Activated CD4-positive, alpha-beta T cell treated with anti-CD3 and anti-CD28 coated beads, Interleukin-2, amount 10 ng/mL, durations not matched to agents 7 days and 5 days (primary cell): ENCODE measurements around the gene IL17RD. TPM values are rescaled to one million over a fixed set of nuclear protein-coding genes. Genes with fewer than 3 reads are reported as not detected.

Experiments used
- CTCF ChIA-PET: fragments of 350-600 bp; sonication (Branson Sonifier 250); formaldehyde crosslinking; loops from one replicate; lab custom pipeline; 2021; ENCODE audit warnings: antibody characterized with exemption; lab: Charles Lee
- POLR2A ChIA-PET: fragments of 350-600 bp; sonication (Branson Sonifier 250); formaldehyde crosslinking; loops from one replicate; lab custom pipeline; 2021; ENCODE audit warnings: antibody characterized with exemption; lab: Charles Lee
- DNase-seq: peaks from one replicate; pipeline ENCODE4 v3.0.0-alpha.2; 2020
- H3K27ac Mint-ChIP-seq: one replicate; pipeline ENCODE4 v1.8.0; 2021; ENCODE audit warnings: mild to moderate bottlenecking, moderate library complexity, mixed read lengths
- H3K27me3 Mint-ChIP-seq: one replicate; pipeline ENCODE4 v1.8.0; 2021; ENCODE audit warnings: mixed read lengths
- H3K36me3 Mint-ChIP-seq: one replicate; pipeline ENCODE4 v1.8.0; 2021; ENCODE audit warnings: low read depth, mixed read lengths
- H3K4me1 Mint-ChIP-seq: one replicate; pipeline ENCODE4 v1.8.0; 2021; ENCODE audit warnings: mixed read lengths
- H3K4me3 Mint-ChIP-seq: one replicate; pipeline ENCODE4 v1.8.0; 2021; ENCODE audit warnings: mild to moderate bottlenecking, moderate library complexity, mixed read lengths
- H3K9me3 Mint-ChIP-seq: one replicate; pipeline ENCODE4 v1.8.0; 2021; ENCODE audit warnings: mixed read lengths
- total RNA-seq, 2 experiments: library from RNA; stranded (reverse); gene quantifications; one replicate each; pipeline ENCODE4 v1.2.3, GENCODE V29; 2021

The IL17RD gene
- total RNA-seq, 2 experiments from 2014 or later, result not detected

- H3K36me3 Mint-ChIP-seq, result no peaks in the 10 kb centered on the region
- peaks cover 2% of the 10 kb centered on the region for H3K4me1 Mint-ChIP-seq
- H3K27me3 Mint-ChIP-seq, result peaks cover 21% of the 10 kb centered on the region
- H3K9me3 Mint-ChIP-seq, result no peaks in the 10 kb centered on the region
- H3K4me3 Mint-ChIP-seq, result no peak overlapping the region
- ChIA-PET POLR2A (no interaction called here), CTCF (interaction anchor here (0.7 to 1.9 kb wide), 3 partner anchors 9 to 44 kb away, joined by 3 to 6 read pairs (median 3); no protein-coding TSS in a partner anchor)
- no peak overlapping the region for H3K27ac Mint-ChIP-seq
- DNase-seq, result no peak
Measured at GRCh38 chr3:57135964-57136719, 29.0 kb downstream of the IL17RD start.

DNA sequence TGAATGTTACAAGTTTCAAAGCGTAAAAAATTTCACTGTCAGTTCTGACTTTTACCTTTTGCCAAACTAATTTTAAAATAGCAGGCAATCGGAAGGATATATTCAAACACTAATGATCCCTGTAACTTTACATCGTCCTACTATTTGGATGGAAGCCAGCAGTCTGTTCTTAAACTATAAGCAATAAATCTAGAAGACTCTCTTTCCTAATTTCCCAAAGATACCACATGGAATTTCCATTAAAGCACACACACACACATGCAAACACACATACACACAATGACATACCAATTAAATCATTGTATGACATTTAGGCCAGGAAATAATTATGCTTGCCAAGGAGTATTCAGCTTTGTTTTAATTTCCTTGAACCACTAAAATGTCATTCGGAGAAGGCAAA is 32.0 kb downstream of the IL17RD start:
- ChIA-PET CTCF (no interaction called here), POLR2A (no interaction called here)
- Mint-ChIP-seq H3K27ac (no peak overlapping the region), H3K9me3 (no peaks in the 10 kb centered on the region), H3K4me3 (no peak overlapping the region), H3K27me3 (peaks cover 15% of the 10 kb centered on the region), H3K36me3 (no peaks in the 10 kb centered on the region), H3K4me1 (peaks cover 12% of the 10 kb centered on the region)
- DNase-seq, result no peak

DNA sequence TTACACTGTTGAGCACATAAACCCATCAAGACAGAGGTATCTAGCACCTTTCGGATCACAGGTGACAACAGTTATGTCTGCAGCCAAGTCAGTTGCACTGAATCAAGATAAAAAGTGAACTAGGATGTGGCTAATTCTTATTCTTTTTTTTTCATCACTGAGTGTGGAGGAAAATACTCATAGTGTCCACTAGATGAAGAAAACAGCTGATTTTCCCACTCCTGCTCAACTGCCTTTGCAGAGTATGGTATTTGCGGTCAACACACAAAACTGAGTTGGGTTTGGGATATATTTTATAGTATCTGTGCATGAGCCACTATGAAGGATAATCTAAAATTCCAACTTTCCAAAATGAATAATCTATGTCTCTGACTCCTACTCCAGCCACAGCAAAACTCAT is 32.5 kb downstream of the IL17RD start:
- H3K27ac Mint-ChIP-seq, result no peak overlapping the region
- CTCF ChIA-PET, result no interaction called here
- DNase-seq, result no peak

DNA sequence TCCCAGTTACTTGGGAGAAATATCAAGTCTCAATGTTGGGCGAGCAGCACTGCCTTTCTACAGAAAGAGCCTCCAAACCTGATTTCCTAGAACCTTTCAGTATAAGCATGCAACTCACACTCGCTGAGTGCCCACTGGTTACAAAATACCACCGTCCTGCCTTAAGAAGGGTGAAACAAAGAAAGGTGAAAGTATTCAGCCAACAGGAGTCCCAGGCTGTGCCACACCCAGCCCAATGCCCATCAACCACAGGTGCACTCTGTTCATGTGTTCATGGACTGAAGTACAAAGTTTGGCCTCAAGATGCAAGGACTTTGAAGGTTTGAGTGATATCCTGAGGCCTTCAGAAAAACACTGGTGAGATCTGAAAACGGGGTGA is 34.0 kb downstream of the IL17RD start:
- DNase-seq, result no peak
- H3K9me3 Mint-ChIP-seq, result no peaks in the 10 kb centered on the region
- no peak overlapping the region for H3K4me3 Mint-ChIP-seq
- H3K27me3 Mint-ChIP-seq, result peaks cover 7% of the 10 kb centered on the region
- H3K36me3 Mint-ChIP-seq, result no peaks in the 10 kb centered on the region
- H3K4me1 Mint-ChIP-seq, result peaks cover 12% of the 10 kb centered on the region
- no peak overlapping the region for H3K27ac Mint-ChIP-seq
- ChIA-PET CTCF (interaction anchor here (0.6 to 1.1 kb wide), 2 partner anchors 10 to 437 kb away, joined by 3 read pairs; no protein-coding TSS in a partner anchor), POLR2A (no interaction called here)

More for the DNA sequence above, 32.5 kb downstream of the IL17RD start:
- no peaks in the 10 kb centered on the region for H3K36me3 Mint-ChIP-seq
- peaks cover 12% of the 10 kb centered on the region for H3K4me1 Mint-ChIP-seq
- H3K27me3 Mint-ChIP-seq, result peaks cover 10% of the 10 kb centered on the region
- H3K9me3 Mint-ChIP-seq, result no peaks in the 10 kb centered on the region
- POLR2A ChIA-PET, result no interaction called here
- no peak overlapping the region for H3K4me3 Mint-ChIP-seq

DNA sequence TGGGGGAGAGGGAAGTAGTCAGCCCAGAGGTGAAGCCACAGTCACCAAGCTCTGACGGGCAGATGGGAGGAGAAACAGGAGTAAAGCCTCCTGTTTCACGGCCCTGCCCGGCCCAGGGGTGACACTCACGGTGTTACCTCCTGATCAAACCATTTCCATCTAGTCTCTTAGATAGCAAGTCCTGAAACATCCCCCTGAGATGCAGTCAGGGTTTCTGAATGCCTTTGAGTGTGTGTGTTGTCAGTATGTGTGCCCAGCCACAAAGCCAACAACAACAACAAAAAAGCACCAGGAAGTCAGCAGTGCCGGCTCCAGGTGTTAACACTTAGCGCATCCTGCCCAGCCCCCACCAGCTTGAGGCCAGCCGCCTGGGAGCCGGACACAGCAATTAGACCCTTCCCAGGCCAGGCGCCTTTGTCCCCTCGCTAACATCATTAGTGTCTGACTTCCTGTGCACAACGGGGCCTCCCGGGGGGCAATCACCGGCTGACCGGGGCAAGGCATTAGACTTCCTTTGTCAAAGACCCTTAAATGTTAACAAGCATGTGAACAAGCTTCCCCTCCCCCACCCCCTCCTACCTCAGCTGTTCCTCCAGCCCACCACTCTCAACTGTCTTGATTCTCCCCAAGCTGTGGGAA is 34.5 kb downstream of the IL17RD start:
- ChIA-PET POLR2A (no interaction called here), CTCF (interaction anchor here (0.6 to 1.2 kb wide), 3 partner anchors 9 to 436 kb away, joined by 3 to 4 read pairs (median 3); no protein-coding TSS in a partner anchor)
- Mint-ChIP-seq H3K27me3 (peaks cover 7% of the 10 kb centered on the region), H3K9me3 (no peaks in the 10 kb centered on the region), H3K4me3 (no peak overlapping the region), H3K27ac (no peak overlapping the region), H3K4me1 (peaks cover 12% of the 10 kb centered on the region), H3K36me3 (no peaks in the 10 kb centered on the region)
- peak; percentile 21 for DNase-seq

DNA sequence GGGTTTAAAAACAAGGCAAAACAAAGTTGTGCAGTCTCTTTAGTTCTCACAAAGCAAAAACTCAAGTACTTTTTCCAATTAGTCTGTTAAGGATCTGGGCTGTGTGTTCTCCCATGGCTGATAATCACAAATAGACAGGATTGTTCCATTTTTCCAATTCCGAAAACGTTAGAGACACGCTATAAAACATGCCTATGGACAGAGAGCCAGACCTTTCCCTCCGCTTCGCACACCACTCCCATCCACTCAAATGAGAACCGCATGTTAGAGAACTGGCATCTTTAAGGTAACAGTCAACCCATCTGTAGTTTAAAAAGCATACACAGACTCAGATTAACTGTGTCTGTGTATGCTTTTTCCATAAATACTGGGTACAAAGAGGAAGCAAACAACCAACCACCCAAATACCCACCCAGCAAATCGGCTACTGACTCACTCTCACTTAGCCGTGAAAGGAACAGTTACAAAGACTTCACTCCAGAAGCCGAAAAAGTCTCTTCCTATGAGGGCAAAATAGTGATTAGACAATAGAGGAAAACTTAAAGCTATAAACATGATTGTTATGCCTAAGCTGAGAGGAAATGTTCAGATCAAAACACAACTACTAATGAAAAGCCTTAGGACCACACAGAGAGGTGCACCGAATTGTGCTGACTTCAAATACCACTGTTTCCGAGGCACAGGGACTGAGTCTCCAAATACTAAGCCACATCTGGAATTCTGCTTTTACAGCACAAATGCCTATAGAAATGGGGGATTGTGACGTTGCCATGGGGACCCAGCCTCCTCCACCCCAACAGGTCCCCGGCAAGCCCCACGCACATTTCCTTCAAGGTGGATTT is 36.1 kb downstream of the IL17RD start:
- DNase-seq, result no peak
- peaks cover 7% of the 10 kb centered on the region for H3K27me3 Mint-ChIP-seq
- POLR2A ChIA-PET, result no interaction called here
- H3K36me3 Mint-ChIP-seq, result no peaks in the 10 kb centered on the region
- peaks cover 12% of the 10 kb centered on the region for H3K4me1 Mint-ChIP-seq
- H3K4me3 Mint-ChIP-seq, result no peak overlapping the region
- CTCF ChIA-PET, result interaction anchor here (1.2 kb wide), 1 partner anchor 18 kb away, joined by 3 read pairs; no protein-coding TSS in a partner anchor
- H3K27ac Mint-ChIP-seq, result no peak overlapping the region
- H3K9me3 Mint-ChIP-seq, result no peaks in the 10 kb centered on the region

- no peak for DNase-seq
- Mint-ChIP-seq H3K36me3 (no peaks in the 10 kb centered on the region), H3K9me3 (no peaks in the 10 kb centered on the region), H3K4me3 (no peak overlapping the region), H3K27ac (no peak overlapping the region), H3K4me1 (peaks cover 12% of the 10 kb centered on the region), H3K27me3 (peaks cover 7% of the 10 kb centered on the region)
- ChIA-PET CTCF (interaction anchor here (1.2 kb wide), 1 partner anchor 19 kb away, joined by 3 read pairs; no protein-coding TSS in a partner anchor), POLR2A (no interaction called here)
Measured at GRCh38 chr3:57127891-57128518, 37.1 kb downstream of the IL17RD start.

DNA sequence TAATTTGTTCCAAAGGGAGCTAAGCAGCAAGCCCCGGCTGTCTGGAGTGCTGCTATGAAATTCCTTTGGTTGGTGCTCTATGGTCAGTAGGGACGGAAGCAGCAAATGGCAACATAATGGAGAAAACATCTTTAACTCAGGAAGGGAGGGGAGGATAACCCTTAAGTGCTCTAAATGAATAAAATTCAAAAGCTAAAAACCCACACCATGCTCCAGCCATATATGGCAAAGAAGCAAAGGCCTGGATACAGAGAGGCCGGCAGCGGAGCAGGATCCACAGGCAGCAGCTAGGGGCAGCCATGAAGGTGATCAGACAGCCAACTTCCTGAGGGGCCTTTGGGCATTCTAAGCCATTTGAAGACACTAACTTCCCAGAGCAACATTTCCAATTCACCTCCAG is 38.9 kb downstream of the IL17RD start:
- DNase-seq, result no peak
- CTCF ChIA-PET, result interaction anchor here (0.7 to 1.1 kb wide), 2 partner anchors 10 to 15 kb away, joined by 3 to 4 read pairs; no protein-coding TSS in a partner anchor
- POLR2A ChIA-PET, result no interaction called here
- H3K4me3 Mint-ChIP-seq, result no peak overlapping the region
- H3K4me1 Mint-ChIP-seq, result peaks cover 11% of the 10 kb centered on the region
- no peaks in the 10 kb centered on the region for H3K9me3 Mint-ChIP-seq
- H3K36me3 Mint-ChIP-seq, result no peaks in the 10 kb centered on the region
- peak overlapping the region; percentile 9 for H3K27ac Mint-ChIP-seq
- H3K27me3 Mint-ChIP-seq, result peaks cover 7% of the 10 kb centered on the region

DNA sequence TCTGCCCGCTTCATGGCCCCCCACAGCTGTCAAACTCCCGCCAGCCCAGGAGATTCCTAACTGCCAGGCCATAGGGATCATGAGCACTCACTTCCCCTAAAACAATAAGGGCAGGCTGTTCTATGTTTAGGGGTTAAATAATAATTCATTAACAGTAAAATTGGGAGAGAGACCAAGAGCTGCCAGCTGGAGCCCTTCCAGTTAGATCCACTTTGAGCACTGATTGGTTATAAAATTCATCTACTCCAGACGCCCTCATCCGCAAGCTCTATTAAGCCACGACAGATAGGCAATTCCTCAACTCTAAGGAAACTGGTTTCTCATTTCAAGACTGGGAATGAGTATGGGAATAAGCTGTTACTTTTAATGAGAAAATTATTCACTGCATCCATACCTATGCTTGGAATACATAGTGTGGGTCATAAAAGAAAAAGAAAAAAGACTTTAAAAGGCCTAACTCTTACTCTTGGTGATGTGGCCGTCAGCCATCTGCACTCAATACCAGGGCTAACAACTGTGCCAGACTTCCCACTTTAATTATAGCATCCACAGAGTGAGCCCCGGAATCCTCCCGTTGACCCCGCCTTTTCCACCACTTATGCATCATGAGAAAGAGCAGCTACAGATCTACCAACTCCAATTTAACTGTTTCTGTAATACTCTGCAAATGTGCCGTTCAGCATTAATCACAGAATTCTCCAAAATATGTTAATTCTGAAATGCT is 44.5 kb downstream of the IL17RD start:
- POLR2A ChIA-PET, result no interaction called here
- Mint-ChIP-seq H3K4me3 (no peak overlapping the region), H3K36me3 (no peaks in the 10 kb centered on the region), H3K27me3 (peaks cover 4% of the 10 kb centered on the region), H3K4me1 (no peaks in the 10 kb centered on the region), H3K27ac (no peak overlapping the region), H3K9me3 (no peaks in the 10 kb centered on the region)
- CTCF ChIA-PET, result interaction anchor here (0.9 kb wide), 1 partner anchor 11 kb away, joined by 3 read pairs; no protein-coding TSS in a partner anchor
- no peak for DNase-seq

DNA sequence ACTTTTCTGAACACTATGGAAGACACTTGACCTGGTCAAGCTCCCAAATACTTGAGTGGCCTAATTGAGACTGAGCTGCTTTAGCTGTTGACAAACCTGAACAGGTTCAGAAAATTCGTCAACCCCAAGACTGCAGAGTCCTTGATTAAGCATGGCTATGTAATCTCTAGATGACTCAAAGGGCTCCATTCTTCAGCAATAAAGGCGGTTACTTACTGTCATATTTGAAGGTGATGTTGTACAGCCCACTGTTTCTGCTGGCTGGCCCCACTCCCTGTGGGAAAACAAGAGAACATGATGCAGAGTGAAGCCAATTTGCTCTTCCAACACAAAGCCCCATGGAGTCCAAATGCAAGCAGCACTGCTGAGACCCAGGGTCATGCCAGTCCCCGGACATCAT is 45.1 kb downstream of the IL17RD start:
- POLR2A ChIA-PET, result no interaction called here
- H3K27ac Mint-ChIP-seq, result no peak overlapping the region
- CTCF ChIA-PET, result interaction anchor here (0.8 kb wide), 1 partner anchor 20 kb away, joined by 3 read pairs; no protein-coding TSS in a partner anchor
- H3K36me3 Mint-ChIP-seq, result no peaks in the 10 kb centered on the region
- no peak overlapping the region for H3K4me3 Mint-ChIP-seq
- peaks cover 8% of the 10 kb centered on the region for H3K27me3 Mint-ChIP-seq
- no peaks in the 10 kb centered on the region for H3K4me1 Mint-ChIP-seq
- no peak for DNase-seq
- no peaks in the 10 kb centered on the region for H3K9me3 Mint-ChIP-seq

- Mint-ChIP-seq H3K9me3 (no peaks in the 10 kb centered on the region), H3K27ac (no peak overlapping the region), H3K36me3 (no peaks in the 10 kb centered on the region), H3K4me3 (no peak overlapping the region), H3K4me1 (no peaks in the 10 kb centered on the region), H3K27me3 (peaks cover 8% of the 10 kb centered on the region)
- DNase-seq, result no peak
- ChIA-PET CTCF (interaction anchor here (0.6 to 1.4 kb wide), 3 partner anchors 16 to 1346 kb away, joined by 3 to 4 read pairs (median 3); no protein-coding TSS in a partner anchor), POLR2A (no interaction called here)
Measured at GRCh38 chr3:57118254-57118653, 46.9 kb downstream of the IL17RD start.
